ENCODE data around the gene NUP93. TPM values are rescaled to one million over a fixed set of nuclear protein-coding genes. Genes with fewer than 3 reads are reported as not detected.
A peak's percentile ranks its signal among the peaks of the same experiment; 100 is the strongest.

Gene NUP93
- polyA plus RNA-seq, 1 of the 3 experiments (the other 2 are of a cell fraction) = 43.1 TPM

DNA sequence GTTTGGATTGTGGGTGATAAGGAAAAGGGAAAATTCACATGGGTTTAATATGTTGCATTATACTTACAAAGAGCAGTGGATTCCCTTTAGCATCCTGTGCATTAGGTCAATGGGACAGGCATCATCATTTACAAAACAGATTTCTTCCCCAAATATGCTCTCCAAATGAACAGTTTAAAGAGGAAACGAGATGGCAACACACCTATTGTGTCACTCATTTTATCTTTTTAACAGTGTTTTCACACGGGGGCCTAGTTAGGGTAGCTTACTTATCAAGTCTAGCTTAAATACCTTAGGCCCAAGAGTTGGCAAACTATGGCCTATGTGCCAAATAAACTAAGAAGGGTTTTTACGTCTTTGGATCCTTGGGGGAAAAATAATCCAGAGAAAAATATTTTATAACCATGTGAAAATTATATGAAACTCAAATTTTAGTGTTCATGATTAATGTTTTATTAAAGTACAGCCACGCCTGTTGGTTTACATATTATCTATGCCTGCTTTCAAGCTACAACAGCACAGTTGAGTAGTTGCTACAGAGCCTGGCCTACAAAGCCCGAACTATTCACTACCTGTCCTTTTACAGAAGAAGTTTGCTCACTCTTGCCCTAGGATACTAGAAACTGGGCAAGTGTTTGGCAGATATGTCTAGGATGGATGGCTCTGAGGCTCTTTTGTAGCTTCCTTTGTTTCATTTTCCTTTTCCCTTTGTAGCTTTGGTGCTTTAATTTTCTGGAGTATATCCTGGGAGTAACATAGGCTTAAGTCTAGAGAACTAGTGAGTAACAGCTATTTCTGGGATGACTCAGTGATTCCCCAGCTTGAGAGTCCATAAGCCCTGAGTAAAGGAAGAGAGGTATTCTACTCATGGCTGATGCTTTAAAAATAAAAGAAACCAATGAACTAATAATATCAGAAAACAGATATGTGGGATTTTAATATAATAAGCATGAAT is 12.4 kb downstream of the NUP93 start:
- peak overlapping the region; percentile 28 to 95; a peak in 3 of 4 replicates for H3K27ac ChIP-seq (ENCODE audit: low read depth in 2 of 2, low read length in 1 of 2)
- peak overlapping the region; percentile 81; the same call in 1 of the 2 replicates for H2AFZ ChIP-seq (ENCODE audit: low read depth)
- WGBS (ENCODE audit: low lambda C conversion rate) = 58% methylated on average over 5 of the region's 5 CpGs
- CTCF ChIA-PET = interaction anchor here (1.0 to 1.3 kb wide), 4 partner anchors 14 to 125 kb away, joined by 3 to 6 read pairs (median 4); no protein-coding TSS in a partner anchor
- H3K4me3 ChIP-seq (ENCODE audit: low read depth in 2 of 2, low read length in 1 of 2) = peak overlapping the region in 1 of 2 experiments; percentile 26; a peak in 1 of 4 replicates
- peak overlapping the region; percentile 69 for H3K9ac ChIP-seq
- H3F3A ChIP-seq (replicated peaks; ENCODE audit: insufficient read depth) = peaks cover 21% of the 10 kb centered on the region
- no peaks in the 10 kb centered on the region for H3K9me2 ChIP-seq
- H3K36me3 ChIP-seq (replicated peaks in 1 of 2; ENCODE audit: control insufficient read depth in 1 of 2, insufficient read depth in 2 of 2, low read length in 1 of 2) = peaks cover 0 to 3% of the 10 kb centered on the region in 2 experiments
- H3K9me3 ChIP-seq = no peaks in the 10 kb centered on the region
- peaks cover 4 to 26% of the 10 kb centered on the region in 2 experiments for H3K4me1 ChIP-seq (ENCODE audit: control insufficient read depth in 1 of 2, insufficient read depth in 2 of 2, low read depth in 1 of 2, low read length in 1 of 2)
- TF ChIP-seq ZBTB33 (IDR thresholded peaks at IDR 0.05; ENCODE audit: borderline replicate concordance, low read depth) (no peak), GABPA (IDR thresholded peaks at IDR 0.05; ENCODE audit: low read depth) (no peak), RFX5 (IDR thresholded peaks at IDR 0.05; ENCODE audit: low read length) (no peak), JUND (IDR thresholded peaks at IDR 0.05) (peak; percentile 41; the same call in 1 of the 2 replicates), FOSL2 (IDR thresholded peaks at IDR 0.05; ENCODE audit: borderline replicate concordance, low read depth) (peak; percentile 82), RAD21 (IDR thresholded peaks at IDR 0.05; ENCODE audit: low read length) (no peak)
- peaks cover 65% of the 10 kb centered on the region for H3K79me2 ChIP-seq (ENCODE audit: insufficient read depth)
- POLR2A ChIA-PET = no interaction called here
- H3K4me2 ChIP-seq = peak overlapping the region; percentile 78
- H3K27me3 ChIP-seq (ENCODE audit: insufficient read depth) = no peaks in the 10 kb centered on the region
- no peak for DNase-seq
- H4K20me1 ChIP-seq (ENCODE audit: insufficient read depth) = no peaks in the 10 kb centered on the region

- CTCF ChIA-PET = interaction anchor here (1.3 to 1.6 kb wide), 2 partner anchors 42 to 45 kb away, joined by 3 to 6 read pairs; no protein-coding TSS in a partner anchor
- POLR2A ChIA-PET = no interaction called here
- 76% methylated on average over 4 of the region's 4 CpGs for WGBS (ENCODE audit: low lambda C conversion rate)
- Histone ChIP-seq H3K4me2 (peak overlapping the region; percentile 16; the same call in 1 of the 2 replicates), H3K9me3 (no peaks in the 10 kb centered on the region), H3K9me2 (no peaks in the 10 kb centered on the region), H3F3A (replicated peaks; ENCODE audit: insufficient read depth) (peaks cover 21% of the 10 kb centered on the region), H3K9ac (no peak overlapping the region), H3K27ac (ENCODE audit: low read depth in 2 of 2, low read length in 1 of 2) (peak overlapping the region in 1 of 2 experiments; percentile 95; a peak in 2 of 4 replicates), H4K20me1 (ENCODE audit: insufficient read depth) (no peaks in the 10 kb centered on the region), H3K36me3 (replicated peaks in 1 of 2; ENCODE audit: control insufficient read depth in 1 of 2, insufficient read depth in 2 of 2, low read length in 1 of 2) (peaks cover 0 to 3% of the 10 kb centered on the region in 2 experiments), H3K27me3 (ENCODE audit: insufficient read depth) (no peaks in the 10 kb centered on the region), H3K4me3 (ENCODE audit: low read depth in 2 of 2, low read length in 1 of 2) (no peak overlapping the region), H3K79me2 (ENCODE audit: insufficient read depth) (peaks cover 64% of the 10 kb centered on the region), H3K4me1 (ENCODE audit: control insufficient read depth in 1 of 2, insufficient read depth in 2 of 2, low read depth in 1 of 2, low read length in 1 of 2) (peaks cover 4 to 26% of the 10 kb centered on the region in 2 experiments), H2AFZ (ENCODE audit: low read depth) (no peak overlapping the region)
- TF ChIP-seq GABPA (IDR thresholded peaks at IDR 0.05; ENCODE audit: low read depth) (0 out of 2 replicates have a peak, but pooled peaks have one; percentile 22), FOXM1 (IDR thresholded peaks at IDR 0.05; ENCODE audit: low read depth) (no peak), ELF1 (IDR thresholded peaks at IDR 0.05) (no peak)
- no peak for DNase-seq
These were observed 13.9 kb downstream of the NUP93 start for GRCh38 chr16:56743840-56744239.
